BJ (cell line): ENCODE results near the gene TIMP3. TPM values are rescaled to one million over a fixed set of nuclear protein-coding genes. Genes with fewer than 3 reads are reported as not detected.
A peak's percentile ranks its signal among the peaks of the same experiment; 100 is the strongest.

Experiments
- CTCF ChIA-PET: fragments of 350-600 bp; formaldehyde crosslinking; extraction: SDS; loops from one replicate; lab custom pipeline; 2021; ENCODE audit warnings: antibody characterized with exemption, inconsistent platforms; lab: Yijun Ruan, JAX
- POLR2A ChIA-PET: fragments of 300-600 bp; sonication (Branson Sonifier 250); formaldehyde crosslinking; extraction: SDS; loops from one replicate; lab custom pipeline; 2021; ENCODE audit warnings: antibody characterized with exemption; lab: Charles Lee
- DNase-seq: peaks from one replicate; pipeline ENCODE4 v3.0.0-alpha.2; 2011; ENCODE audit warnings: low read depth
- H3K27me3 ChIP-seq: 2 replicates; pipeline ENCODE4 v1.6.0; 2011; ENCODE audit warnings: low read length; ENCODE audit not compliant: control insufficient read depth, insufficient read depth
- H3K36me3 ChIP-seq: 2 replicates; pipeline ENCODE4 v1.5.1; 2011; ENCODE audit warnings: low read length; ENCODE audit not compliant: control insufficient read depth, insufficient read depth
- H3K4me3 ChIP-seq: 2 replicates; pipeline ENCODE4 v1.5.1; 2011; ENCODE audit warnings: low read depth, mild to moderate bottlenecking, control low read depth, low read length
- polyA plus RNA-seq: library from polyadenylated mRNA; depleted of rRNA; stranded (reverse); fragments of >200 nt; gene quantifications from 2 replicates; pipeline ENCODE4 v1.2.3, GENCODE V29; 2011
- TF ChIP-seq, protein P1 (sequence below): IDR thresholded peaks from 2 replicates; pipeline ENCODE4 v1.5.1; 2011; ENCODE audit warnings: low read depth, mild to moderate bottlenecking, control low read depth, inconsistent platforms, low read length, moderate library complexity; ENCODE audit not compliant: insufficient read depth

Gene TIMP3
- polyA plus RNA-seq, 1 experiment: 544 TPM

DNA sequence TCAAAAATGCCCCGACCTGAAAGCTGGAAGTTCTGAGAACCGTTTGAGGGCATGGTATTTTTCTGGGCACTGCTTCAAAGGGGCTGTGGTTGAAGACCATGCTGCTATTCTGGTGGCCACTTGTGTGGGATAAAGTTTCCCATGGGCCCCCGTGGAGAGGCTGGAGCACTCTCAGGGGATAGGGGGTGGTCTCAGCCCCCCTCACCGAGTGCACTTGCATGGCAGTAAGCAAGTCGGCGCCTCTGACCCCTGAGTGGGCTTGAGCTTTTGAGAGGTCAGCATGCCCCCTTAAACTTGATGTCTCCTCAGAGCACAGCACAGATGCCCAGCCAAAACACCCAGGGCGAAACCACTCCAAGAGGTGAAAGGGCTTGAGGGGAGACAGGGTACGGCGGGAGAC, 35.6 kb downstream of the TIMP3 start:
- no peak for DNase-seq
- no peak overlapping the region for H3K4me3 ChIP-seq
- H3K27me3 ChIP-seq: no peaks in the 10 kb centered on the region
- ChIA-PET CTCF (interaction anchor here (0.6 to 2.2 kb wide), 11 partner anchors 10 to 163 kb away, joined by 3 to 6 read pairs (median 4); no protein-coding TSS in a partner anchor), POLR2A (no interaction called here)
- TF ChIP-seq, protein P1, sequence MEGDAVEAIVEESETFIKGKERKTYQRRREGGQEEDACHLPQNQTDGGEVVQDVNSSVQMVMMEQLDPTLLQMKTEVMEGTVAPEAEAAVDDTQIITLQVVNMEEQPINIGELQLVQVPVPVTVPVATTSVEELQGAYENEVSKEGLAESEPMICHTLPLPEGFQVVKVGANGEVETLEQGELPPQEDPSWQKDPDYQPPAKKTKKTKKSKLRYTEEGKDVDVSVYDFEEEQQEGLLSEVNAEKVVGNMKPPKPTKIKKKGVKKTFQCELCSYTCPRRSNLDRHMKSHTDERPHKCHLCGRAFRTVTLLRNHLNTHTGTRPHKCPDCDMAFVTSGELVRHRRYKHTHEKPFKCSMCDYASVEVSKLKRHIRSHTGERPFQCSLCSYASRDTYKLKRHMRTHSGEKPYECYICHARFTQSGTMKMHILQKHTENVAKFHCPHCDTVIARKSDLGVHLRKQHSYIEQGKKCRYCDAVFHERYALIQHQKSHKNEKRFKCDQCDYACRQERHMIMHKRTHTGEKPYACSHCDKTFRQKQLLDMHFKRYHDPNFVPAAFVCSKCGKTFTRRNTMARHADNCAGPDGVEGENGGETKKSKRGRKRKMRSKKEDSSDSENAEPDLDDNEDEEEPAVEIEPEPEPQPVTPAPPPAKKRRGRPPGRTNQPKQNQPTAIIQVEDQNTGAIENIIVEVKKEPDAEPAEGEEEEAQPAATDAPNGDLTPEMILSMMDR: no peak
- peaks cover 21% of the 10 kb centered on the region for H3K36me3 ChIP-seq

DNA sequence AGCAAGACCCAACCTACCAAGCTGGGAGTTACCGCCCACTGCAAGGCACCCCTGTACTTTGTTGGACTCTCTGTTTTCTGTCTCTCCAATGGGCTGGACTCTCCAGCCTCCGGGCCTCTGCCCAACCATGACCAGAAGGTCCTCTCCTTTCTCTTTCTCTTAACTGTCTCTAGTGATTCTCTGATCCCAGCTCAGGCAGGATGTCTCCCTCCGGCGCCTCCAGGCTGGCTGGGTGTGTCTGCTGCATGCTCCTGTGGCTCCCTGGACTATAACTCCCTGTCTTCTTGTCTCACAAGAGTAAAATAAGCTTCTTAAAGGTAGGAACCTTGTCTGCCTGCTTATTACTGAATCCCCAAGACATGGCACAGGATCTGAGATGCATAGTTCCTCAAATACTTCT, 36.3 kb downstream of the TIMP3 start:
- no peak overlapping the region for H3K4me3 ChIP-seq
- ChIA-PET CTCF (interaction anchor here (0.9 to 1.8 kb wide), 5 partner anchors 9 to 55 kb away, joined by 3 read pairs; no protein-coding TSS in a partner anchor), POLR2A (no interaction called here)
- no peaks in the 10 kb centered on the region for H3K27me3 ChIP-seq
- TF ChIP-seq, protein P1: no peak
- no peak for DNase-seq
- peaks cover 21% of the 10 kb centered on the region for H3K36me3 ChIP-seq

DNA sequence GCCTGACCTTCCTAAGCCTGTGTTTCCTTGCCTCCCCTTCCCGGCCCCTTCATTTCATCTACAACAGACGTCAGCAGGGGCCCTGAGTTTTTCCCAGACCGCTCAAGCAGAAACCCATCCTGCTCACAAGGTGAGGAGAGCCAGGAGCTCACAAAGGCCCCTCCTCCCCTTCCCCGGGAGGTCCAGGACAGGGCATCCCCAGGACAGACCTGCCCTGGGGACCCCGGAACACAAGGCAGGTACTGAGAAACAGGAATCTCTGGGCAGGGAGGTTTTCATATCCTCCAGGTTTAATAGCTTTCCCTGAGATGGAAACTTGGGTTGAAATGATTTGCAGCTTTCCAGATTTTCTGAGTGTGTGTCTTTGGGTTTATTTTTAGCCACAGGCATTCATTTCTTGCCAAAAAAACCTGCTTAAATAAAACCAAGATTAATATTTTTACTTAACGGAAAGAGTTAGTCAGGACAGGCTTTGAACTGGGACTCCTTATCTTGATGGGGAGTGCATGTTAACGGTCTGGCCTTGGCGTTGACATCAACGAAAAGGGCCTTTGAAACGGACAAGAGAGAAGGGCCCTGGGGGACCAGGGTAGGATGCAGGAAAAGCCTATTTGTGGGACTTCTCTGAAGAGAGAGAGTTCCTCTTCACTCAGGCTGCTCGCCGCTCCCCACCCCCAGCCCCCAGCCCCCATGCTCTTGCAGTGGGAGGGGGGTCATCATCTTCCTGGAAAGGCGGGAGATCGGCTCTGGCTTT, 38.5 kb downstream of the TIMP3 start:
- TF ChIP-seq, protein P1: no peak
- POLR2A ChIA-PET: no interaction called here
- peak; percentile 10 for DNase-seq
- no peaks in the 10 kb centered on the region for H3K27me3 ChIP-seq
- H3K4me3 ChIP-seq: no peak overlapping the region
- CTCF ChIA-PET: no interaction called here
- H3K36me3 ChIP-seq: peaks cover 19% of the 10 kb centered on the region

DNA sequence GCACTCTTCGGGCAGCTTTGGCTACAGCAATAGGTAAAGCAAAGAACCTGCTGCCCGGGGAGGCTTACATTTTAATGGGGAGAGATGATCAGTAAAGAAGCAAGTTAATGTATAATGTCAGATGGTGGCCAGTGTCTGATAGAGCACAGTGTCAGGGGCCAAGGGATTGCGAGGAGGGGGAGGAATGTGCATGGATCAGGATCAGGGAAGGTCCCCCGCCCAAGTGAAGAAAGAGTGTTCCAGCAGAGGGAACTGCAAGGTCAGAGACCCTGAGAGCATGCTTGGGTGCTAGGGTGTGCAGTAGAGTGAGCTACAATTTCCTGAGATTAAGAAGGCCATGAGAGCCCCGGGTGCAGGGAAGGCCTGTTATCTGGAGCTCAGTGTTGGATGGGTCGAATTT, 39.7 kb downstream of the TIMP3 start:
- CTCF ChIA-PET: interaction anchor here (1.5 kb wide), 1 partner anchor 13 kb away, joined by 5 read pairs; no protein-coding TSS in a partner anchor
- H3K4me3 ChIP-seq: no peak overlapping the region
- POLR2A ChIA-PET: no interaction called here
- TF ChIP-seq, protein P1: no peak
- peaks cover 18% of the 10 kb centered on the region for H3K36me3 ChIP-seq
- H3K27me3 ChIP-seq: no peaks in the 10 kb centered on the region
- DNase-seq: no peak

DNA sequence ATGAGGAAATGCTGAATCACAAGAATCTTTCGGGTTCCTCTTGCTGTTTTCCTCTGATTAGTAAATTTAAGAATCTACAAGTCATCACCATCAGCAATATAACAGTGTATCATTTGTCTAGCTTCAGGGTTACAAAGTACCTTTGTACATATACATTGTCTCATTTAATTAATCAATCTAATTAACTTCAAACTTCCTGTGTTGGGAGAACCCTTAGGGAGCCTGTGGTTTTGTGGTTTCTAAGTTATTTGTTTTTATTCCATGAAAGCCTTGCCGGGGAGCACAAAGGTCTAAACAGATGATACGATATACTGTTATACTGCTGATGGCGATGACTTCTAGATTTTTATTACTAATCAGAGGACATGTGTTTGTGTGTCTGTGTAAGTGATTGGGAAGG, 41.0 kb downstream of the TIMP3 start:
- POLR2A ChIA-PET: no interaction called here
- Histone ChIP-seq H3K36me3 (peaks cover 14% of the 10 kb centered on the region), H3K4me3 (no peak overlapping the region), H3K27me3 (no peaks in the 10 kb centered on the region)
- TF ChIP-seq, protein P1: no peak
- CTCF ChIA-PET: interaction anchor here (1.7 kb wide), 1 partner anchor 10 kb away, joined by 6 read pairs; no protein-coding TSS in a partner anchor
- DNase-seq: no peak
